A549 treated with Mapracorat at 1 μM for 4 hours (cell line): ENCODE results near the gene HSPA4. TPM values are rescaled to one million over a fixed set of nuclear protein-coding genes. Genes with fewer than 3 reads are reported as not detected.

ENCODE experiments used
- total RNA-seq: library from RNA; stranded (reverse); fragments of 200-300 nt; extraction: Qiagen RNA extraction; gene quantifications from 5 replicates; pipeline ENCODE4 v1.2.3, GENCODE V29; 2022

Gene HSPA4
- 174 to 199 TPM (median 185 TPM) in 5 replicates for total RNA-seq

DNA sequence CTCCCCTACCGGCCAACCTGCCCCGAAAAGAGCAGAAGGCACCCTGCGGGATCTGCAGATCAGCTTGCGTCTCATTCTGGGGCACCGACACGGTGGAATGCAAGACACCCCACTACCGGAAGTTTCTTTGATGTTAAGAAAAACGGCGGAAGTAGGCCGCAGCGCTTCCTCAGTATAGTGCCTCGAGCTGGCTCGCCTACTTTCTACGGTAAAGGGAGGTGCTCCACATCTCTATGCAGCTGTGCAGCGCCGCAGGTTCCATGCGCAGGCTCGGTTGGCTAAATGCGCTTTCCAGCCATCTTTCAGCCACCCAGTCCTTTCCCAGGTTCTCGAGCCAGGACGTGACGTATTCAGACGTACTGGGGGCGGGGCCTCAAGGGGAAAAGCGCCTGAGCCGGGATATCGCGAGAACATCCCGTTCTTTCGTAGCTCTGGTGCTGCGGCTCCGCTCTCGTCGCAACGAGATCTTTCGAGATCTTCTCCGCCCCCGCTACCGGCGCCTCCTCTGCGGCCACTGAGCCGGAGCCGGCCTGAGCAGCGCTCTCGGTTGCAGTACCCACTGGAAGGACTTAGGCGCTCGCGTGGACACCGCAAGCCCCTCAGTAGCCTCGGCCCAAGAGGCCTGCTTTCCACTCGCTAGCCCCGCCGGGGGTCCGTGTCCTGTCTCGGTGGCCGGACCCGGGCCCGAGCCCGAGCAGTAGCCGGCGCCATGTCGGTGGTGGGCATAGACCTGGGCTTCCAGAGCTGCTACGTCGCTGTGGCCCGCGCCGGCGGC, at the start of gene HSPA4:
HSPA4 (plus strand) TSS at position 472 of the 775 bp plus-strand sequence; CDS start at position 710, 238 bp downstream.

DNA sequence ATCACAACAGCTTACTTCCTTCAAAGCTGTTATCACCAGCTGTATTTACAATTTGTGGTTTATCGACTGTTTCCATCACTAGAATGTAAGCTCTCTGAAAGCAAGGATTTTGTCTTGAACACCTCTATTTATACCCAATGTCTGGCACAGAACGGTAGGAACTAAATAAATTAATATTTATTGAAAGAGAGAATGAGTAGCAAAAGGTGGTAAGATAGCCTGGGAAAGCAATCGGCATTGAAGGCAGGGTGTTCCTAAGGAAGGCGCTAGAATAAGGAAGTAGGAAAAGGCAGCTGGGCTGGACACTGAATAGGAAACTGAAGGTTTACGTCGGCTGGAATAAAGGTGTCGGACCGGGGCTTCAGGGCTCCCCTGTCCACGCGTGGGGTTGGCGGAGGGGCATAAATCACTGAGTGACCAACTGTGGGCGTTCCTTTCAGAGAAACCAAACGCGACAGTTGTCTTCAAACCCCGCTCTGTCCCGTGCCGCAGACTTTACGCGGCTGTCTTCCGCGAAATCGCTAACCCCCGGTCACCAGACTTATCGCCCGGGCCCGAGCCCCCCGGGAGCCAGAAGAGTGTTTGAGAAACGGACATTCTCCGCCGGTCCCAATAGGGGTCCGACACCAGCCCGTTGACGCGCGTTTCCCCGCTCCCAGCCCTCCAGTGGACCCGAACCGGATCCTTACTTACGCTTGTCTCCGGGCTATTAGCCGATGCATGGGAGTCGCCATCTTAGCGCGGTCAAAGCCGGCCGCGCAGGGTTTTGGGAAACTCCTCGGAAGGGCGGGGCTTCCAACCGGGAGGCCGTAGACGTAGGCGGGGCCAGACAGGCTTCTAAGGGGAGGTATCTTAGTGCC, 25.8 kb upstream of the HSPA4 start, which contains the start of gene ZCCHC10:
ZCCHC10 (minus strand) TSS at position 746 of the 860 bp plus-strand sequence; CDS start at position 734, 12 bp downstream.

Other genes with a start within 250 kb of the HSPA4 start
- gene SOWAHA, start 238.7 kb upstream of the HSPA4 start, total RNA-seq, result 0.08 to 0.17 TPM (median 0.09 TPM) in 5 replicates
- gene SHROOM1, start 221.4 kb upstream of the HSPA4 start, total RNA-seq, result 7.6 to 13.4 TPM (median 9.2 TPM) in 5 replicates
- 0.10 to 0.34 TPM (median 0.19 TPM) in 5 replicates for gene GDF9, start 185.5 kb upstream of the HSPA4 start, total RNA-seq
- 399 to 559 TPM (median 531 TPM) in 5 replicates for gene UQCRQ, start 185.4 kb upstream of the HSPA4 start, total RNA-seq
- gene LEAP2, start 178.3 kb upstream of the HSPA4 start, total RNA-seq, result 0.46 to 1.4 TPM (median 0.90 TPM) in 5 replicates
- 18.1 to 32.1 TPM (median 24.6 TPM) in 5 replicates for gene AFF4, start 88.4 kb upstream of the HSPA4 start, total RNA-seq
- gene ZCCHC10, start 25.5 kb upstream of the HSPA4 start, total RNA-seq, result 27.1 to 30.7 TPM (median 28.4 TPM) in 5 replicates